HepG2 (cell line): ENCODE measurements around the gene PLCXD3. TPM values are rescaled to one million over a fixed set of nuclear protein-coding genes. Genes with fewer than 3 reads are reported as not detected.

Experiments used
- ATAC-seq: fragments of 200-7000 bp; cut with Tn5 transposase; 3 replicates; pipeline ENCODE4 v1.9.1; 2020; ENCODE audit warnings: mild to moderate bottlenecking, moderate library complexity
- BruUV-seq: library from RNA; stranded (reverse); fragments of 400-500 nt; replicated peaks from 2 replicates; lab custom pipeline; 2021; lab: Mats Ljungman, UMichigan
- CTCF ChIA-PET: fragments of 300-600 bp; formaldehyde crosslinking; extraction: SDS; loops from one replicate; lab custom pipeline; 2021; ENCODE audit warnings: low total read pairs, inconsistent platforms, low intra/inter-chr PET ratio; lab: Yijun Ruan, JAX
- POLR2A ChIA-PET: fragments of 350-600 bp; sonication (Branson Sonifier 250); formaldehyde crosslinking; loops from one replicate; lab custom pipeline; 2020; ENCODE audit warnings: antibody characterized with exemption, inconsistent platforms; lab: Yijun Ruan, JAX
- DNase-seq: peaks from one replicate; pipeline ENCODE4 v3.0.0-alpha.2; 2015; ENCODE audit warnings: low spot score
- FAIRE-seq: peaks from 3 replicates; lab custom pipeline; 2011; peaks lifted over from hg19 to GRCh38; lab: Jason Lieb, UNC
- H2AFZ ChIP-seq: one replicate; pipeline ENCODE4 v1.6.1; 2011; ENCODE audit warnings: low read length, inconsistent platforms
- H3K27ac ChIP-seq: fragments of 300-600 bp; 3 replicates; pipeline ENCODE4 v1.8.0; 2011; ENCODE audit warnings: mixed run types, mild to moderate bottlenecking, mixed read lengths, low read length, inconsistent platforms; ENCODE audit not compliant: insufficient read depth; ENCODE audit errors: extremely low read length
- H3K27me3 ChIP-seq, 2 experiments: fragments of 200-600 bp in 1 of 2; 2 replicates in 1 of 2; 3 replicates in 1 of 2; pipeline versions ENCODE4 v1.6.0 to v1.8.0; 2011; ENCODE audit warnings: low read length in 2 of 2, mild to moderate bottlenecking in 2 of 2, moderate library complexity in 2 of 2, inconsistent platforms in 1 of 2; ENCODE audit not compliant: insufficient read depth in 2 of 2, control insufficient read depth in 1 of 2
- H3K36me3 ChIP-seq, 2 experiments: fragments of 200-600 bp in 1 of 2; replicated peaks in 1 of 2; 2 replicates in 1 of 2; 3 replicates in 1 of 2; pipeline versions ENCODE4 v1.5.1 to v1.8.0; 2011; ENCODE audit warnings: low read length in 2 of 2, inconsistent platforms in 1 of 2; ENCODE audit not compliant: insufficient read depth in 2 of 2, control insufficient read depth in 1 of 2
- H3K4me1 ChIP-seq: 2 replicates; pipeline ENCODE4 v1.5.1; 2012; ENCODE audit warnings: low read length, inconsistent platforms; ENCODE audit not compliant: insufficient read depth
- H3K4me2 ChIP-seq: 2 replicates; pipeline ENCODE4 v1.6.0; 2011; ENCODE audit warnings: low read depth, low read length, inconsistent platforms
- H3K4me3 ChIP-seq, 3 experiments: fragments of 200-600 bp in 1 of 3; sonication (generic), shearing (Covaris generic) in 1 of 3; replicated peaks in 1 of 3; 2 replicates each; pipeline ENCODE4 v1.5.1; 2011 to 2016; ENCODE audit warnings: low read length in 3 of 3, inconsistent platforms in 2 of 3, low read depth in 2 of 3, mild to moderate bottlenecking in 2 of 3, control low read depth in 1 of 3, mixed read lengths in 1 of 3; ENCODE audit not compliant: insufficient read depth in 1 of 3
- H3K79me2 ChIP-seq: one replicate; pipeline ENCODE4 v1.6.1; 2011; ENCODE audit warnings: low read length, inconsistent platforms; ENCODE audit not compliant: insufficient read depth
- H3K9ac ChIP-seq: 2 replicates; pipeline ENCODE4 v1.6.0; 2011; ENCODE audit warnings: mild to moderate bottlenecking, low read depth, low read length, inconsistent platforms; ENCODE audit not compliant: insufficient read depth
- H3K9me3 ChIP-seq: 2 replicates; pipeline ENCODE4 v1.5.1; 2012; ENCODE audit warnings: mild to moderate bottlenecking, low read length
- H4K20me1 ChIP-seq: 2 replicates; pipeline ENCODE4 v1.6.0; 2011; ENCODE audit warnings: inconsistent platforms, mild to moderate bottlenecking, low read length, moderate library complexity; ENCODE audit not compliant: insufficient read depth
- CENPT ChIP-seq: sonication (generic); formaldehyde crosslinking; IDR thresholded peaks from 2 replicates; pipeline ENCODE4 v1.8.0; 2022; ENCODE audit warnings: low read depth, mild to moderate bottlenecking, moderate library complexity, missing genetic modification reagents
- FOXP4 ChIP-seq: sonication (generic); formaldehyde crosslinking; IDR thresholded peaks from 2 replicates; pipeline ENCODE4 v1.4.0; 2020; ENCODE audit warnings: missing genetic modification reagents
- KDM1A ChIP-seq: IDR thresholded peaks from 2 replicates; pipeline ENCODE4 v1.6.1; 2016; ENCODE audit warnings: missing compliant biosample characterization
- MAFF ChIP-seq: IDR thresholded peaks from 2 replicates; pipeline ENCODE4 v1.6.1; 2011; ENCODE audit warnings: low read depth, low read length, improper control_type of control experiment
- MAFK ChIP-seq, 2 experiments: IDR thresholded peaks in 1 of 2; conservative IDR thresholded peaks in 1 of 2; 2 replicates each; pipeline ENCODE4 v1.6.1; 2011; ENCODE audit warnings: improper control_type of control experiment in 2 of 2, low read length in 2 of 2
- MEF2D ChIP-seq: sonication (generic); formaldehyde crosslinking; IDR thresholded peaks from 2 replicates; pipeline ENCODE4 v1.5.1; 2020; ENCODE audit warnings: mild to moderate bottlenecking, missing genetic modification reagents
- MYC ChIP-seq: sonication (generic); formaldehyde crosslinking; IDR thresholded peaks from 2 replicates; pipeline ENCODE4 v1.9.0; 2021; ENCODE audit warnings: missing genetic modification reagents, borderline replicate concordance
- MZF1 ChIP-seq: sonication (generic); formaldehyde crosslinking; IDR thresholded peaks from 2 replicates; pipeline ENCODE4 v1.8.1; 2023; ENCODE audit warnings: mild to moderate bottlenecking, missing genetic modification reagents, borderline replicate concordance
- RXRB ChIP-seq: IDR thresholded peaks from 2 replicates; pipeline ENCODE4 v1.6.1; 2016; ENCODE audit warnings: borderline replicate concordance, missing genetic modification reagents, missing compliant biosample characterization
- ZNF543 ChIP-seq: sonication (generic); formaldehyde crosslinking; IDR thresholded peaks from 2 replicates; pipeline ENCODE4 v1.4.0; 2020; ENCODE audit warnings: mild to moderate bottlenecking, missing genetic modification reagents
- ZNF574 ChIP-seq: sonication (generic); formaldehyde crosslinking; IDR thresholded peaks from 2 replicates; pipeline ENCODE4 v1.4.0; 2020; ENCODE audit warnings: missing genetic modification reagents
- ZXDC ChIP-seq: sonication (generic); formaldehyde crosslinking; IDR thresholded peaks from 2 replicates; pipeline ENCODE4 v1.5.0; 2020; ENCODE audit warnings: mild to moderate bottlenecking, missing genetic modification reagents
- WGBS: methylation state at CpG from one replicate; pipeline ENCODE4 v1.1.6; 2017; ENCODE audit warnings: low lambda C conversion rate; 5-methylcytosine and 5-hydroxymethylcytosine counted together
- in situ Hi-C: cut with HindIII; loops from 2 replicates; pipeline ENCODE4 v1.10.0; 2017; ENCODE audit warnings: low pct_unique_long_range_greater_than_20kb; ENCODE audit not compliant: extremely low pct_ligation_motif_present
- intact Hi-C: fragments of 100-400 bp; cut with micrococcal nuclease; formaldehyde crosslinking; loops from one replicate; pipeline ENCODE4 v1.10.0; 2022; ENCODE audit not compliant: unreplicated experiment
- polyA plus RNA-seq, 8 experiments: library from polyadenylated mRNA; depleted of rRNA in 3 of 8; stranded (reverse) in 7 of 8; unstranded in 1 of 8; fragments of >200 nt; fragmentation: Illumina TruSeq in 4 of 8; extraction: Trizol in 4 of 8; gene quantifications; 2 replicates each; pipeline versions ENCODE4 v1.2.1 to v1.2.3, GENCODE V29; 2011 to 2016; ENCODE audit warnings: low read depth in 4 of 8, missing spikeins in 1 of 8, mixed read lengths in 1 of 8; ENCODE audit not compliant: insufficient read depth in 1 of 8
- total RNA-seq, 5 experiments: library from RNA; depleted of rRNA; stranded (reverse); fragments of >200 nt; fragmentation: Illumina TruSeq; extraction: Trizol; gene quantifications; 2 replicates each; pipeline ENCODE4 v1.2.3, GENCODE V29; 2016; ENCODE audit warnings: low read depth in 1 of 5

Gene PLCXD3
- total and polyA plus RNA-seq, 2 of the 13 experiments (the other 11 are each of a cell fraction or from before 2014, with no cell fraction given), result not detected

- CTCF ChIA-PET, result no interaction called here
- Histone ChIP-seq H3K27me3 (no peaks in the 10 kb centered on the region), H3K36me3 (no peaks in the 10 kb centered on the region), H3K27ac (no peak overlapping the region), H3K79me2 (no peaks in the 10 kb centered on the region), H3K9me3 (peaks cover 7% of the 10 kb centered on the region), H4K20me1 (no peaks in the 10 kb centered on the region), H3K9ac (no peak overlapping the region), H3K4me1 (peaks cover 32% of the 10 kb centered on the region), H2AFZ (no peak overlapping the region), H3K4me2 (no peak overlapping the region), H3K4me3 (no peak overlapping the region)
- TF ChIP-seq ZXDC (no peak), ZNF543 (CRISPR knock-in tag) (no peak), CENPT (no peak), RXRB (no peak), KDM1A (no peak), MYC (CRISPR knock-in tag) (no peak)
- no peak for FAIRE-seq
- no peak for ATAC-seq
- POLR2A ChIA-PET, result no interaction called here
- intact Hi-C loops (loop anchor here (10.0 kb wide), 1 partner anchor 408 kb away; no protein-coding TSS in a partner anchor), in situ Hi-C loops (no loop called here)
- WGBS, result 18% methylated on average over 2 of the region's 2 CpGs
- BruUV-seq, result no TSS peak
- no peak for DNase-seq
Measured at GRCh38 chr5:41402845-41403244, 107.6 kb downstream of the PLCXD3 start.

- intact Hi-C loops, result loop anchor here (10.0 kb wide), 1 partner anchor 405 kb away; no protein-coding TSS in a partner anchor
- H3K27me3 ChIP-seq, result no peaks in the 10 kb centered on the region
- no peaks in the 10 kb centered on the region for H3K36me3 ChIP-seq
- 29% methylated on average over 2 of the region's 2 CpGs for WGBS
- ATAC-seq, result no peak
- CTCF ChIA-PET, result no interaction called here
- no peaks in the 10 kb centered on the region for H3K79me2 ChIP-seq
- peaks cover 7% of the 10 kb centered on the region for H3K9me3 ChIP-seq
- H3K9ac ChIP-seq, result no peak overlapping the region
- no peak overlapping the region for H3K4me2 ChIP-seq
- DNase-seq, result no peak
- in situ Hi-C loops, result no loop called here
- no peaks in the 10 kb centered on the region for H4K20me1 ChIP-seq
- POLR2A ChIA-PET, result no interaction called here
- H2AFZ ChIP-seq, result no peak overlapping the region
- FAIRE-seq, result no peak
- BruUV-seq, result no TSS peak
- H3K27ac ChIP-seq, result no peak overlapping the region
- H3K4me1 ChIP-seq, result 0 out of 2 replicates have a peak, but pooled peaks cover 2% of the 10 kb centered on the region
- no peak overlapping the region for H3K4me3 ChIP-seq
- TF ChIP-seq FOXP4 (CRISPR knock-in tag), result no peak
- TF ChIP-seq MZF1, result no peak
- peak in 1 of 2 experiments; percentile 68; a peak in 2 of 4 replicates for TF ChIP-seq MAFK (conservative IDR thresholded peaks at IDR 0.05 in 1 of 2, IDR thresholded peaks at IDR 0.05 in 1 of 2; ENCODE audit: low read length in 2 of 2)
- TF ChIP-seq ZNF574 (CRISPR knock-in tag), result no peak
- TF ChIP-seq MAFF, result 0 out of 2 replicates have a peak, but pooled peaks have one; percentile 33
- no peak for TF ChIP-seq MEF2D (CRISPR knock-in tag)
Measured at GRCh38 chr5:41399839-41400238, 110.6 kb downstream of the PLCXD3 start.
